Measurements from ENCODE around the gene HELT. TPM values are rescaled to one million over a fixed set of nuclear protein-coding genes. Genes with fewer than 3 reads are reported as not detected.
A peak's percentile ranks its signal among the peaks of the same experiment; 100 is the strongest.

Gene HELT
- total RNA-seq, 4 donors from 2014 or later, result not detected

- Histone ChIP-seq H3K4me1 (no peaks in the 10 kb centered on the region), H3K27me3 (peaks cover 0 to 11% (median 0%) of the 10 kb centered on the region in 4 donors), H3K36me3 (no peaks in the 10 kb centered on the region), H3K4me3 (no peak overlapping the region), H3K27ac (replicated peaks in 1 of 4) (no peak overlapping the region), H3K9me3 (no peaks in the 10 kb centered on the region)
- peak; percentile 60 for DNase-seq (ENCODE audit: extremely low spot score)
- intact Hi-C loops (cut with DNase I), result no loop called here
- TF ChIP-seq, protein P1, sequence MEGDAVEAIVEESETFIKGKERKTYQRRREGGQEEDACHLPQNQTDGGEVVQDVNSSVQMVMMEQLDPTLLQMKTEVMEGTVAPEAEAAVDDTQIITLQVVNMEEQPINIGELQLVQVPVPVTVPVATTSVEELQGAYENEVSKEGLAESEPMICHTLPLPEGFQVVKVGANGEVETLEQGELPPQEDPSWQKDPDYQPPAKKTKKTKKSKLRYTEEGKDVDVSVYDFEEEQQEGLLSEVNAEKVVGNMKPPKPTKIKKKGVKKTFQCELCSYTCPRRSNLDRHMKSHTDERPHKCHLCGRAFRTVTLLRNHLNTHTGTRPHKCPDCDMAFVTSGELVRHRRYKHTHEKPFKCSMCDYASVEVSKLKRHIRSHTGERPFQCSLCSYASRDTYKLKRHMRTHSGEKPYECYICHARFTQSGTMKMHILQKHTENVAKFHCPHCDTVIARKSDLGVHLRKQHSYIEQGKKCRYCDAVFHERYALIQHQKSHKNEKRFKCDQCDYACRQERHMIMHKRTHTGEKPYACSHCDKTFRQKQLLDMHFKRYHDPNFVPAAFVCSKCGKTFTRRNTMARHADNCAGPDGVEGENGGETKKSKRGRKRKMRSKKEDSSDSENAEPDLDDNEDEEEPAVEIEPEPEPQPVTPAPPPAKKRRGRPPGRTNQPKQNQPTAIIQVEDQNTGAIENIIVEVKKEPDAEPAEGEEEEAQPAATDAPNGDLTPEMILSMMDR (IDR thresholded peaks at IDR 0.05), result no peak
- TF ChIP-seq POLR2A (IDR thresholded peaks at IDR 0.05; ENCODE audit: low read depth) (no peak), EP300 (IDR thresholded peaks at IDR 0.05) (no peak), POLR2AphosphoS5 (IDR thresholded peaks at IDR 0.05) (no peak)
- WGBS, result 80% methylated on average over 9 of the region's 9 CpGs
Measured at GRCh38 chr4:185033072-185033471, 14.8 kb downstream of the HELT start.

GRCh38 chr4:185033950-185034349 lies 15.7 kb downstream of the HELT start:
- no peaks in the 10 kb centered on the region for H3K4me1 ChIP-seq
- H3K27me3 ChIP-seq, result peaks cover 0 to 7% (median 0%) of the 10 kb centered on the region in 4 donors
- no peaks in the 10 kb centered on the region for H3K36me3 ChIP-seq
- WGBS, result 83% methylated on average over 6 of the region's 6 CpGs
- TF ChIP-seq, protein P1 (IDR thresholded peaks at IDR 0.05), result no peak
- no peak for TF ChIP-seq EP300 (IDR thresholded peaks at IDR 0.05)
- TF ChIP-seq POLR2AphosphoS5 (IDR thresholded peaks at IDR 0.05), result no peak
- TF ChIP-seq POLR2A (IDR thresholded peaks at IDR 0.05; ENCODE audit: low read depth), result no peak
- H3K9me3 ChIP-seq, result no peaks in the 10 kb centered on the region
- DNase-seq (ENCODE audit: extremely low spot score), result no peak
- intact Hi-C loops (cut with DNase I), result no loop called here
- no peak overlapping the region for H3K27ac ChIP-seq (replicated peaks in 1 of 4)
- no peak overlapping the region for H3K4me3 ChIP-seq

- 89% methylated on average over 2 of the region's 2 CpGs for WGBS
- Histone ChIP-seq H3K9me3 (no peaks in the 10 kb centered on the region), H3K27ac (replicated peaks in 1 of 4) (no peak overlapping the region), H3K4me3 (no peak overlapping the region), H3K4me1 (peaks cover 0 to 7% (median 6%) of the 10 kb centered on the region in 4 donors), H3K36me3 (no peaks in the 10 kb centered on the region), H3K27me3 (peaks cover 0 to 7% (median 0%) of the 10 kb centered on the region in 4 donors)
- TF ChIP-seq EP300 (IDR thresholded peaks at IDR 0.05) (no peak), POLR2AphosphoS5 (IDR thresholded peaks at IDR 0.05) (no peak), POLR2A (IDR thresholded peaks at IDR 0.05; ENCODE audit: low read depth) (no peak)
- TF ChIP-seq, protein P1 (IDR thresholded peaks at IDR 0.05), result no peak
- no peak for DNase-seq (ENCODE audit: extremely low spot score)
- intact Hi-C loops (cut with DNase I), result no loop called here
Measured at GRCh38 chr4:185035284-185035683, 17.0 kb downstream of the HELT start.

- Histone ChIP-seq H3K9me3 (no peaks in the 10 kb centered on the region), H3K4me1 (peaks cover 0 to 7% (median 6%) of the 10 kb centered on the region in 4 donors), H3K27me3 (peaks cover 0 to 7% (median 0%) of the 10 kb centered on the region in 4 donors), H3K27ac (replicated peaks in 1 of 4) (no peak overlapping the region), H3K4me3 (no peak overlapping the region), H3K36me3 (no peaks in the 10 kb centered on the region)
- no peak for TF ChIP-seq POLR2AphosphoS5 (IDR thresholded peaks at IDR 0.05)
- TF ChIP-seq, protein P1 (IDR thresholded peaks at IDR 0.05), result no peak
- no peak for TF ChIP-seq POLR2A (IDR thresholded peaks at IDR 0.05; ENCODE audit: low read depth)
- TF ChIP-seq EP300 (IDR thresholded peaks at IDR 0.05), result no peak
- intact Hi-C loops (cut with DNase I), result no loop called here
- no peak for DNase-seq (ENCODE audit: extremely low spot score)
- WGBS, result 92% methylated on average over 6 of the region's 6 CpGs
Measured at GRCh38 chr4:185036019-185036418, 17.7 kb downstream of the HELT start.

- TF ChIP-seq, protein P1 (IDR thresholded peaks at IDR 0.05), result no peak
- TF ChIP-seq EP300 (IDR thresholded peaks at IDR 0.05) (no peak), POLR2A (IDR thresholded peaks at IDR 0.05; ENCODE audit: low read depth) (no peak), POLR2AphosphoS5 (IDR thresholded peaks at IDR 0.05) (no peak)
- 80% methylated on average over 6 of the region's 6 CpGs for WGBS
- H3K36me3 ChIP-seq, result no peaks in the 10 kb centered on the region
- H3K4me3 ChIP-seq, result no peak overlapping the region
- peaks cover 0 to 7% (median 0%) of the 10 kb centered on the region in 4 donors for H3K27me3 ChIP-seq
- H3K27ac ChIP-seq (replicated peaks in 1 of 4), result no peak overlapping the region
- no peaks in the 10 kb centered on the region for H3K9me3 ChIP-seq
- intact Hi-C loops (cut with DNase I), result no loop called here
- H3K4me1 ChIP-seq, result peaks cover 0 to 7% (median 6%) of the 10 kb centered on the region in 4 donors
- DNase-seq (ENCODE audit: extremely low spot score), result peak; percentile 88
Measured at GRCh38 chr4:185036842-185037241, 18.6 kb downstream of the HELT start.

Data from esophagus muscularis mucosa (tissue), 4 donors.